Stimulated activated CD4-positive, alpha-beta T cell treated with anti-CD3 and anti-CD28 coated beads, Interleukin-12 subunit alpha, Interleukin-12 subunit beta, amount 100 ng/mL, for 4 hours (primary cell): ENCODE measurements around the gene VAT1L.

ENCODE experiments used
- DNase-seq: peaks from one replicate; pipeline ENCODE4 v3.0.0-alpha.2; 2020

The VAT1L gene

DNA sequence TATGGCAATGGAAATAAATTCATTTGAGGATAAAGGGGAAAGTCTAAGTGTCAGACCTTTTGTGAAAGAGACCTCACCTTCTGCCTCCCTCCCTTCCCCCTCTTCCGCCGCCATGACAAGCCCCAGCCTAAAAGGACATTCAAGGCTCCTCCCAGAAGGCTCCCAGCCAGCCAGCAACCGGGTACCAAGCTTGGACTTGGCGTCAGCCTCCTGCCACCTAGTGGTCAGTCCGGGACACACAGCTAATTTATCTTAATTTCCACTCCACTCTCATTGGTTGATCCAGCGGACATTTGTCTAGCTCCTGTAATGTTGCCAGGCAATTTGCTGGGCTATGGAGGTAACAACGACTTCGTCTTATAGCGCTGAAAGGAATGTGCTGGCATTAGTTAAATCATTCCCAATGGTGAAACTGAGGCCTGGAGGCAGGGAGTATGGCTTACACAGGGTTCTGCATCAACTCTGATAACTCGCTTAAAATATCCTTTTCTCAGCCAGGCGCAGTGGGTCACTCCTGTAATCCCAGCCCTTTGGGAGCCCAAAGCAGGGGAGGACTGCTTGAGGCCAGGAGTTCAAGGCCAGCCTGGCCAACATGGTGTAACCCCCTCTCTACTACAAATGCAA, 214.7 kb downstream of the VAT1L start:
- peak; percentile 55 for DNase-seq

DNA sequence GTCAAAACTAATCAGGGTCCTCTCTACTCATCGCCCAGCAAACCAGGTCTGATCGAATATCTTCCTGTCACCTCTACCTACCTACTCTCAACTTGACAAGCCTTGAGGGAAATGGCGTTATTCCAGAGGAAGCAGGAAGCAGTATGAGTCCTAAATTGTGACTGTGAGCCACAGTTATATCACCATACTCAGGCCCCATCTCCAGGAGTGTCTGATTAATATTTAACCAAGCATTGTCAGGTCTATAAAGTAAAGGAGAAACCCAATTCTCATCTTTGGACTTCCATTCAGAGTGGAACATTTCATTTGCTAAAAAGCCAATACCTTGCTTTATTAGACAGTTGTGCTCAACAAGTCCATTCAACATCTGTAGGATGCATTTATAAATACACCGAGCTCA, 216.2 kb downstream of the VAT1L start:
- no peak for DNase-seq

DNA sequence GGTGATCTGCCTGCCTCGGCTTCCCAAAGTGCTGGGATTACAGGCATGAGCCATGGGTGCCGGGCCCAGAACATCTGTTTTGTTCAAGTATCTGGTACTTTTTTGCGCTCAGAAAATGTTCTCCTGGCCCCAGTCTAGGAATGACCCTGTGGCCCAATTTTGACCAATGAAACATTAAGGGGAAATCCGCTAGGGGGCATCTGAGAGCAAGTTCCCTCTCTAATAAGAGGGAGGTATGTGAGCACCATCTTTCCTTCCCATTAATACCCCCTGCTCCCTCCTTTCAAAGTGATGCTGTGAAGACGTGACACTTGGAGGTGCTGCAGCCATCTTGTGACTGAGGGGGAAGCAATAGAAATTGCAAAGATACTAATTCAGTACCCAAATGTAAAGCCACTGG, 217.5 kb downstream of the VAT1L start:
- no peak for DNase-seq

DNA sequence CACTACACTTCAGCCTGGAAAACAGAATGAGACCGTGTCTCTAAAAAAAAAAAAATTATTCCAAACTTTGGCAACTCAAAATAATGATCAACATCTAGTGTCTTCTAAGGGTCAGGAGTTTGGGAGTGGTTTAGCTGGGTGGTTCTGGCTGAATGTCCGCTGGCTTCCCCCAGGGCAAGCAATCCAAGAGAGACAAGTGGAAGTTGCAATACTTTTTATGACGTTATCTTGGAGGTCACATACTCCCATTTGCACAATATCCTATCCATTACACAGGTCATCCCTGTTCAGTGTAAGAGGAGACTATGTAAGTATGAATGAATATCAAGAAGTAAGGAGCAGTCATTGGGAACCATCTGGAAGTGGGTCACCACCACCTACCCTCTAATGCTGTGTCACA, 218.8 kb downstream of the VAT1L start:
- no peak for DNase-seq

DNA sequence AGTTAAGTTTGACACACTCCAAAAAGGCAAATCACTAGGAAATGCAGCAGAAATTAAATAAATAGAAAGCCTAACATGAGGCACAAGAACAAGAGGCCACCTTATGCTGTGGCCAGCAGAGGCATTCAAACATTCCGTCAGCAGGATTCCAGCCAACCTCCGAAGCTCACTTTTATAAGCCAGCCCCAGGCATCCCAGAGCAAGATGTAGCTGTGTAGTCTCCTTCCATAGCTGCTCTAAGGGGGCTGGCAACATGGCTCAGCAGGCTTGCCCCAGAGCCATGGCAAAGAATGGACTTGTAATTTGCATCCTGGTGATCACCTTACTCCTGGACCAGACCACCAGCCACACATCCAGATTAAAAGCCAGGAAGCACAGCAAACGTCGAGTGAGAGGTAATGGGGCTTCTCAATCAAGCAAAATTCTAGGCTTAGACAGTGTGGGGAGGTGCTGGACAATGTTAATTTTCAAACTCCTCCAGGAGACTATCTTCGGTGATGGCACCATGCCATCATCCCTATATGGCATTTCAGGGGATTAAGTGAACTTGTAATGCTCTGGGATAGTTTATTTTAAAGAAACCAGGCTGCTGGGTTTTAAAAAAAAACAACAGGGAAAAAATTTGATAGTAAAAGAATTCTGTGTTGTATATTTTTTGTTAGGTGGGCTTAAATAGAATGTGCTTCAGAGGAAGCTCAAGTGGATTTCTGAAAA, 234.1 kb downstream of the VAT1L start, which contains the start of gene CLEC3A:
Gene CLEC3A, plus strand, starts transcription at position 202 of the 714 bp plus-strand sequence. Its CDS starts 79 bp downstream, at position 281.
- no peak for DNase-seq

DNA sequence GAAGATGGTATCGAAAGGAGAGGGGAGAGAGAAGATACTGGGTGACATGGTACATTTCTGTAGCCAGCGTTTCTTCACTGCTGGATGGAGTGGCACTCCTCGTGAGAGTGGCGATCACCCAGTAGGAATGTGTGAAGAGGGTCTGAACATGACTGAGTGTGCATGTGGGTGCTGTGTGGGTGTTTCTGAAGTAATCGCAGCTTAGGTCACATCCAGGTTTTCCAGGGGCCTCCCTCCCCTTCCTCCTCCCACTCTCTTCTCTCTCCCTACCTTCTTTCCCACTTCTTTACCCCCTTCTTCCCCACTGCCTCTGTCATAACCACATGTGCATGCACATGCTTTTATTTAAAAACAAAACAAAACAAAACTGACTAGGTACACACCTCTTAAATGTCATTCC, 235.8 kb downstream of the VAT1L start:
- no peak for DNase-seq

DNA sequence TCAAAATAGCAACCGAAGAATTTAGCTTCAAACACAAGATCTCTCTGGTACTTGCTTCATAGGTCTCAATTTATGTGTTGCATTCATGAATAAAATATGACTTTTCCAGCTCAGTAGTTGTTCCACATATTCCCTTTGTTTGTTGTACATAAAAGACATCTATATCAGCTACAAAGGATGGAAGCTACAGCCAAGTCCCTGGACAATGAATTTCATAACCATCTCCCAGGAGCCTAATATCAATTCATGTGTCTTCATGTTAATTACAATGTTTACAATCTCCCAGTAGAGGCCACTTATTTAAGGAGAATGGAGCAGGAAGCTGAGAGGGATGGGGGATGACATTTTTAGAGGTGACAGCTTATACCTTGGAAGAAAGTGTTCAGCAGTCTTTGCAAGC, 237.3 kb downstream of the VAT1L start:
- no peak for DNase-seq

DNA sequence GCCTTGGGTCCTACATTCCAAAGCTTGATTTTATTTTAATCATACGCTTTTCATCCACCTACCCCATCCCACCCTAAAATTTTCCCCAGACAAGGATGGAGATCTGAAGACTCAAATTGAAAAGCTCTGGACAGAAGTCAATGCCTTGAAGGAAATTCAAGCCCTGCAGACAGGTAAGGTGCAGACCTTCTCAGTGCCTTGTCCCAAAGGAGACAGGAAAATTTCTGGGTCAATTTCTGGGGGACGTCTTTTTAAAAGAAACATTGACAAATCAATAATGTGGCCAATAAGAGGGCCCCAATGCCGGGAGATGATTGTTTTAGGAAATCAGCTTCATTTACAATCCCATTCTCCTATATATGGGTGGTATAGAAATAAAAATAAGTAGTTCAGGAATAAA, 239.7 kb downstream of the VAT1L start:
- DNase-seq = no peak
